HEK293T (cell line): ENCODE data around the gene COMMD3.
A peak's percentile ranks its signal among the peaks of the same experiment; 100 is the strongest.

Experiments
- CTCF ChIA-PET: fragments of 350-600 bp; formaldehyde crosslinking; extraction: SDS; loops from one replicate; lab custom pipeline; 2021; ENCODE audit warnings: antibody characterized with exemption, inconsistent platforms; lab: Yijun Ruan, JAX
- POLR2A ChIA-PET: fragments of 350-600 bp; formaldehyde crosslinking; extraction: SDS; loops from one replicate; lab custom pipeline; 2020; ENCODE audit warnings: antibody characterized with exemption, inconsistent platforms; lab: Yijun Ruan, JAX
- DNase-seq: peaks from one replicate; pipeline ENCODE4 v3.0.0; 2012; ENCODE audit warnings: mixed read lengths; ENCODE audit errors: extremely low spot score
- ARNT ChIP-seq: fragments of 450-650 bp; IDR thresholded peaks from 2 replicates; pipeline ENCODE4 v1.6.1; 2017; ENCODE audit warnings: mild to moderate bottlenecking
- BHLHE40 ChIP-seq: fragments of 450-650 bp; IDR thresholded peaks from 2 replicates; pipeline ENCODE4 v1.6.1; 2016; ENCODE audit warnings: mild to moderate bottlenecking, moderate library complexity, borderline replicate concordance
- CTBP1 ChIP-seq: fragments of 450-650 bp; IDR thresholded peaks from 2 replicates; pipeline ENCODE4 v1.6.1; 2016; ENCODE audit warnings: borderline replicate concordance
- ELF4 ChIP-seq: fragments of 450-650 bp; IDR thresholded peaks from 2 replicates; pipeline ENCODE4 v1.6.1; 2017; ENCODE audit warnings: antibody characterized with exemption
- FOXA1 ChIP-seq: fragments of 450-650 bp; IDR thresholded peaks from 2 replicates; pipeline ENCODE4 v1.6.1; 2016; ENCODE audit warnings: mild to moderate bottlenecking
- FOXK2 ChIP-seq: fragments of 450-650 bp; IDR thresholded peaks from 2 replicates; pipeline ENCODE4 v1.6.1; 2016; ENCODE audit warnings: mild to moderate bottlenecking
- FOXM1 ChIP-seq: fragments of 450-650 bp; IDR thresholded peaks from 2 replicates; pipeline ENCODE4 v1.6.1; 2017; ENCODE audit warnings: mild to moderate bottlenecking, borderline replicate concordance
- HDGF ChIP-seq: fragments of 450-650 bp; IDR thresholded peaks from 2 replicates; pipeline ENCODE4 v1.6.1; 2017; ENCODE audit warnings: antibody characterized with exemption, borderline replicate concordance
- L3MBTL2 ChIP-seq: fragments of 450-650 bp; conservative IDR thresholded peaks from 2 replicates; pipeline ENCODE4 v1.6.1; 2016; ENCODE audit warnings: mild to moderate bottlenecking
- LEF1 ChIP-seq: fragments of 450-650 bp; IDR thresholded peaks from 2 replicates; pipeline ENCODE4 v1.6.1; 2017; ENCODE audit warnings: mild to moderate bottlenecking, borderline replicate concordance
- NFRKB ChIP-seq: fragments of 450-650 bp; IDR thresholded peaks from 2 replicates; pipeline ENCODE4 v1.6.1; 2016; ENCODE audit warnings: mild to moderate bottlenecking, moderate library complexity
- SP1 ChIP-seq: fragments of 450-650 bp; IDR thresholded peaks from 2 replicates; pipeline ENCODE4 v1.6.1; 2017
- SUZ12 ChIP-seq: fragments of 450-650 bp; IDR thresholded peaks from 2 replicates; pipeline ENCODE4 v1.6.1; 2016; ENCODE audit warnings: mild to moderate bottlenecking
- TARDBP ChIP-seq: fragments of 450-650 bp; IDR thresholded peaks from 2 replicates; pipeline ENCODE4 v1.6.1; 2016
- ZNF384 ChIP-seq: fragments of 450-650 bp; IDR thresholded peaks from 2 replicates; pipeline ENCODE4 v1.6.1; 2016
- TF ChIP-seq, protein P1 (sequence below): fragments of 450-650 bp; IDR thresholded peaks from 2 replicates; pipeline ENCODE4 v1.6.1; 2016

The COMMD3 gene

DNA sequence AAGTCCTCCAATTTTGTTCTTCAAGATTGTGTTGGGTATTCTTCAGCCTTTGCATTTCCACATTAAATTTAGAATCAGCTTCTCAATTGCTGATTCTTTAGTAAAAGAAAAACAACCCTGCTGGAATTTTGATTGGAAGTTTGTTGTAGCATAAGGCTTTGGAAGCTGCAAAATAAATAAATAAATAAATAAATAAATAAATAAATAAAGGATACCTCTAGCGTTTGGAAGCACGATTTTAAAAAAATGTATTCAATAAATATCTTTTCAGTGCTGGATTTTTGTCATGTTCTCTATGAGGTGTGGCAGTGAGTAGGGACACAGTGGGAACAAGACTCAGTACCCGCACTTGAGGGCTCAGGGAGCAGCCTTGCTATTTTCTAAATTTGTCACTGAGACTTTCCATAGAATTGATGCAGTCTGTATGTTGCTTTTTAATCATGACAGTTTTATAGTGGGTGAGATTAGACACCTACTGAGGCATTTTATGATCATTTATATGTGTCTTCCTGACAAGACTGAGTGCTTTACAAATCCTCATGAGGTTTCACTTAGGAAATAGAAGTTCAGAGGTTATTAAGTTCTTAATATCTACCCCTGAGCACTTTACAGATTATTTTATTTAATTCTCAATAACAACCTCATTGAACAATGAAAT is 22.3 kb upstream of the COMMD3 start:
- ChIA-PET POLR2A (no interaction called here), CTCF (no interaction called here)
- no peak for DNase-seq
- no peak for TF ChIP-seq FOXK2
- TF ChIP-seq L3MBTL2: no peak
- TF ChIP-seq SP1: no peak
- no peak for TF ChIP-seq ELF4
- TF ChIP-seq FOXM1: no peak
- no peak for TF ChIP-seq HDGF
- TF ChIP-seq, protein P1, sequence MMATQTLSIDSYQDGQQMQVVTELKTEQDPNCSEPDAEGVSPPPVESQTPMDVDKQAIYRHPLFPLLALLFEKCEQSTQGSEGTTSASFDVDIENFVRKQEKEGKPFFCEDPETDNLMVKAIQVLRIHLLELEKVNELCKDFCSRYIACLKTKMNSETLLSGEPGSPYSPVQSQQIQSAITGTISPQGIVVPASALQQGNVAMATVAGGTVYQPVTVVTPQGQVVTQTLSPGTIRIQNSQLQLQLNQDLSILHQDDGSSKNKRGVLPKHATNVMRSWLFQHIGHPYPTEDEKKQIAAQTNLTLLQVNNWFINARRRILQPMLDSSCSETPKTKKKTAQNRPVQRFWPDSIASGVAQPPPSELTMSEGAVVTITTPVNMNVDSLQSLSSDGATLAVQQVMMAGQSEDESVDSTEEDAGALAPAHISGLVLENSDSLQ: peak; percentile 94
- TF ChIP-seq SUZ12: no peak
- TF ChIP-seq ARNT: no peak
- peak; percentile 85 for TF ChIP-seq CTBP1
- no peak for TF ChIP-seq FOXA1
- TF ChIP-seq ZNF384: no peak

GRCh38 chr10:22294694-22295093 is 21.5 kb upstream of the COMMD3 start:
- no peak for DNase-seq
- POLR2A ChIA-PET: no interaction called here
- TF ChIP-seq, protein P1: no peak
- TF ChIP-seq FOXA1: no peak
- TF ChIP-seq ZNF384: no peak
- no peak for TF ChIP-seq CTBP1
- no peak for TF ChIP-seq NFRKB
- TF ChIP-seq SP1: no peak
- no peak for TF ChIP-seq FOXK2
- no peak for TF ChIP-seq BHLHE40
- no peak for TF ChIP-seq SUZ12
- no peak for TF ChIP-seq L3MBTL2
- no peak for TF ChIP-seq ARNT
- TF ChIP-seq FOXM1: no peak
- no peak for TF ChIP-seq LEF1
- TF ChIP-seq HDGF: no peak
- no peak for TF ChIP-seq TARDBP
- TF ChIP-seq ELF4: no peak
- CTCF ChIA-PET: no interaction called here

DNA sequence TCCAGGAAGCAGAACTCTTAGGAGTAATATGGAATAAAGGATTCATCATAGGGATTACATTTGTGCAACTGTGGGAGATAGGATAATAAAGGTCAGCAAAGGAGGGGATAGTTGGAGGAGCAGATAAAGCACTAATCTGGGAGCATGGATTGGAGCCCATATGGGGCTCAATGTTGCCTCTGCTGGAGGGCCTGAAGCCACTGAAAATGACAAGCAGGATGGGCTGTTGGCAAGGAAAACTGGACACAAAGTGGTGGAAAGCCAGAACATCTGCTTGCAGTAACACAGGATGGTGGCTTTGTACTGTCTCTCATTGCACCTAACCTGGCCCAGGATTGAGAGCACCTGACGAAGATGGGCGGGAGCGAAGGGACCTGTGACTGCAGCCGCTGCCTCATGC is 15.0 kb upstream of the COMMD3 start:
- ChIA-PET CTCF (no interaction called here), POLR2A (no interaction called here)
- TF ChIP-seq, protein P1: no peak
- TF ChIP-seq HDGF (no peak), FOXA1 (no peak)
- no peak for DNase-seq

- no peak for DNase-seq
- TF ChIP-seq LEF1 (no peak), CTBP1 (no peak), SP1 (no peak), ARNT (no peak), ZNF384 (no peak), NFRKB (no peak), SUZ12 (no peak), FOXK2 (no peak)
- ChIA-PET CTCF (no interaction called here), POLR2A (no interaction called here)
Observed at GRCh38 chr10:22303461-22303860, 12.7 kb upstream of the COMMD3 start.

- CTCF ChIA-PET: no interaction called here
Observed at GRCh38 chr10:22305721-22306120, 10.5 kb upstream of the COMMD3 start.

GRCh38 chr10:22308390-22308789 is 7.8 kb upstream of the COMMD3 start:
- ChIA-PET POLR2A (interaction anchor here (0.9 to 1.2 kb wide), 2 partner anchors 8 to 79 kb away, joined by 3 to 6 read pairs; partner anchors contain the start of gene COMMD3), CTCF (interaction anchor here (0.7 to 1.5 kb wide), 2 partner anchors 11 to 145 kb away, joined by 3 to 5 read pairs; no protein-coding TSS in a partner anchor)
- TF ChIP-seq L3MBTL2: no peak
- no peak for TF ChIP-seq FOXK2
- TF ChIP-seq SUZ12: no peak
- TF ChIP-seq FOXA1: peak; percentile 72; the same call in 1 of the 2 replicates
- TF ChIP-seq BHLHE40: no peak
- TF ChIP-seq SP1: no peak
- TF ChIP-seq FOXM1: no peak
- TF ChIP-seq CTBP1: peak; percentile 91; the same call in 1 of the 2 replicates
- TF ChIP-seq NFRKB: no peak
- TF ChIP-seq, protein P1: peak; percentile 89
- TF ChIP-seq ZNF384: peak; percentile 40; the same call in 1 of the 2 replicates
- TF ChIP-seq ARNT: peak; percentile 80
- DNase-seq: peak; percentile 22

More at GRCh38 chr10:22305721-22306120, 10.5 kb upstream of the COMMD3 start:
- no peak for DNase-seq
- POLR2A ChIA-PET: no interaction called here
- TF ChIP-seq TARDBP (no peak), SUZ12 (no peak), L3MBTL2 (no peak), HDGF (no peak), FOXA1 (no peak)
